AG09319 (cell line): Measurements from ENCODE around the gene C4BPB.

Experiments used
- DNase-seq: peaks from one replicate; pipeline ENCODE4 v3.0.0-alpha.2; 2010; ENCODE audit warnings: low read depth; ENCODE audit errors: extremely low read depth
- TF ChIP-seq, protein P1 (sequence below): IDR thresholded peaks from 2 replicates; pipeline ENCODE4 v1.5.1; 2011; ENCODE audit warnings: low read depth, mild to moderate bottlenecking, inconsistent platforms, low read length, moderate library complexity

C4BPB gene

DNA sequence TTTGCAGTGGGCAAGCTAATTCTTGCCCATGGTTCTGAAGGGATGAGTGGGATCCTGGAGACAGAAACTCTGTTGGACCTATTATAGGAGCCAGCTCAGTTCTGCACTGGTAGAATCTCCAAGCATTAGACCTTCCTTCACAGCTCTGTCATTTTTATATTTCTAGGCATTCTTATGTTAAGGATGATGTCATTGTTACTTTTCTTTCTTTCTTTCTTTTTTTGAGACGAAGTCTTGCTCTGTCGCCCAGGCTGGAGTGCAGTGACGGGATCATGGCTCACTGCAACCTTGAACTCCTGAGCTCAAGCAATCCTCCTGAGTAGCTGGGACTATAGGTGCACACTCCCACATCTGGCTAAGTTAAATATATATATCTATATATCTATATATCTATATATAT, 28.1 kb upstream of the C4BPB start:
- TF ChIP-seq, protein P1, sequence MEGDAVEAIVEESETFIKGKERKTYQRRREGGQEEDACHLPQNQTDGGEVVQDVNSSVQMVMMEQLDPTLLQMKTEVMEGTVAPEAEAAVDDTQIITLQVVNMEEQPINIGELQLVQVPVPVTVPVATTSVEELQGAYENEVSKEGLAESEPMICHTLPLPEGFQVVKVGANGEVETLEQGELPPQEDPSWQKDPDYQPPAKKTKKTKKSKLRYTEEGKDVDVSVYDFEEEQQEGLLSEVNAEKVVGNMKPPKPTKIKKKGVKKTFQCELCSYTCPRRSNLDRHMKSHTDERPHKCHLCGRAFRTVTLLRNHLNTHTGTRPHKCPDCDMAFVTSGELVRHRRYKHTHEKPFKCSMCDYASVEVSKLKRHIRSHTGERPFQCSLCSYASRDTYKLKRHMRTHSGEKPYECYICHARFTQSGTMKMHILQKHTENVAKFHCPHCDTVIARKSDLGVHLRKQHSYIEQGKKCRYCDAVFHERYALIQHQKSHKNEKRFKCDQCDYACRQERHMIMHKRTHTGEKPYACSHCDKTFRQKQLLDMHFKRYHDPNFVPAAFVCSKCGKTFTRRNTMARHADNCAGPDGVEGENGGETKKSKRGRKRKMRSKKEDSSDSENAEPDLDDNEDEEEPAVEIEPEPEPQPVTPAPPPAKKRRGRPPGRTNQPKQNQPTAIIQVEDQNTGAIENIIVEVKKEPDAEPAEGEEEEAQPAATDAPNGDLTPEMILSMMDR, result no peak
- DNase-seq, result no peak

DNA sequence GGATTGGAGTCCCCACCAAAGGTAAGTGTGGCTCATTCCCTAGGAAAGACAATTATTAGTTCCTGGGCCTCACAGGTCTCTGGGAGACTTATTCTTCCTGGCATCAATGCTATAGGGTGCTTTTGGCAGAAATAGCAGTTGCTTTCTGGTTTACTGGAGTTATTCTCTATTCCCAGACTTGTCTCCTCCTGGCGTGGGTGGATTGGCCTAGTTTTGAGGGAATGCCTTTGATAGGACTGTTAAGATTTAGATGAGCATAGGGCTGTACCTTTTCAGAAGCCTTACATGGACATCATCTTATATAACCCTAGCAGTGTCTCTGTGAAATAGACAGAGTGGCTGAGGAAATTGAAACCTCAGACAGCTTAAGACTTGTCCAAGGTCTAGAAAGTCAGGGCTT, 26.6 kb upstream of the C4BPB start:
- no peak for DNase-seq
- TF ChIP-seq, protein P1, result no peak

DNA sequence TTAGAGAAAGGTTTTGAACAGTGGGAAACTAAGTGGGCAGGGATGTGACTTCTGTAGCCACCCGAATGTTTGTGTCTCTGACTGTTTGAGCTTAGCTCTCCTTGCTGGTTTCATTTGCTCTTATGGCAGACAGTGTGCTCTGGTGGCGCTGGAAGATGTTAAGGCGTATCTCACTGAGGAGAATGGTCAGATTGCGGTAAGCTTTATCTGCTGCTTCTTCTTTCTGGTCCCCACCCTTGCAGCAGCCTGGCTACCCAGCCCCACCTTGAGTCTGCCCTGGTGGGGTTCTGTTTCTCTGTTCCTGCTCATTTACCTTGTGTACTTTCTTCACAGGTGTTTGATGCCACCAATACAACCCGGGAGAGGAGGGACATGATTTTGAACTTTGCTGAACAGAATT, 25.6 kb upstream of the C4BPB start:
- no peak for DNase-seq
- TF ChIP-seq, protein P1, result no peak

DNA sequence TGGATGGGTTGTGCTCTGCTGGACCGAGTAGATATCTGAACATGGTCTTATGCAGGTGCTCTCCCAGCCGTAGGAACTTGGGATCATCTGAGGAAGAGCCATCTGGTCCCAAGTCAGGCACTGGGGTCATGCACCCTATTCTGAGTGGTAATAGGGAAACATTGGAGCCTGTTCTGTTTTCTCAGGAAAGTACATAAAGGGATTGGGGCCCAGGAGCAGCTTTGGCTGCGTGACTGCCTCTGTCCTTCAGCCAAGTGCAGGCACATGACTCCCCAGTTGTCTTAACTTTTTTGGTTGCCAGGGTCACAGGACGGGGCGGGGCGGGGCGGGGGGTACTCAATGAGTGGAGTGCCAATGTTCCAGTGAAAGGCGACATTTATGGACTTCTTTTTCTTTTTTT, 24.1 kb upstream of the C4BPB start:
- TF ChIP-seq, protein P1, result no peak
- DNase-seq, result no peak

DNA sequence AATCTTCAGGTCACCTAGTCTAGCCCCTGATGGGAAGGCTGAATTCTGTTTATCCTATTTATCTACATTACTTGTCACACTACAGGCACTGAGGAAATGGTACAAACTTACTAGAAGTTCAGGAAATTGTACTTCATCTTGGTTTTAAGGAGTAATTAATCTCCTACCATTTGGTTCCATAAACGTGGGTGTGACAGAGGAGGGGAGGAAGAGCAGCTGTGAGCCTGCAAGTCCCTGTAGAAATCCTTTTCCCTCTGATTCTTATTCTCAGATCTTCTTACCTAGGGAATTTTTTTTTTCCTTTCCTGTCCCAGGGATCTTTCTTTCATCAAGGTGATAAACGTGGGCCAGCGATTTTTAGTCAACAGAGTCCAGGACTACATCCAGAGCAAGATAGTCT, 21.5 kb upstream of the C4BPB start:
- TF ChIP-seq, protein P1, result no peak
- DNase-seq, result no peak

DNA sequence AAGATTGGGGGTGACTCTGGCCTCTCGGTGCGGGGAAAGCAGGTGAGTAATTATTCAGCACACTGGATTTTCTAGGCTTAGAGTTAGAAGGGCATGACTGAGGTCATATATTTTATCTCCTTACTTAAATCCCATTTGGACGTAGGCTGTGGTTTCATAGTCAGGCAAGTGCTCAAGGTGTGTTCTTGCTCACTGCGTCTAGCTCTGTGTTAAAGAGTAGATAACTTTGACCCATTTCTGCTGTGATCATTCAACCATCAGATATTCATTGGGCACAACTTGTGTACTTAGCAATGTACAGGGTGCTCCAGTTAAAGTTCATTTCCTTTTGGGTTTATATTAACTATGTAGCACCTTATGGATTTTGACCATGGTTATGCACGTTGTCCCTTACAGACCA, 21.0 kb upstream of the C4BPB start:
- DNase-seq, result no peak
- TF ChIP-seq, protein P1, result no peak

DNA sequence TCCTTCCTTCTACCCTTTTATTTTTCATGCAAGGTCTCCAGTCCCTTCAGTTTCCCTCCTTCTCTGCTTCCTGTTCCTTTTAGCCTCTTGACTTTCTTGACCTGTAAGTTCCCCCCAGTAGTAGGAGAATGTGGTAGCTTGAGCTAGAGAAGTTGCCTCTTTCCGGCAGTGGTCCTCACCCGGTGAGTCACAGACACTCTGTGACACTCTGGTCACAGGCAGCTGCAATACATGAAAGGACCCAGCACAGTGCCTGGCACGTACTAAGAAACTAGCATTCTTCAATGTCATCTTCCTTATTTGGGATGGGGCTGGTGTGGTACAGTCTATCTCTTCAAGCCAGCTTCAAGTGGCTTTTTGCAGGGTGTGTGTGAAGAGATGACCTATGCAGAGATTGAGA, 19.6 kb upstream of the C4BPB start:
- no peak for DNase-seq
- TF ChIP-seq, protein P1, result no peak
